ENCODE data around the gene PTPRG.

The PTPRG gene

DNA sequence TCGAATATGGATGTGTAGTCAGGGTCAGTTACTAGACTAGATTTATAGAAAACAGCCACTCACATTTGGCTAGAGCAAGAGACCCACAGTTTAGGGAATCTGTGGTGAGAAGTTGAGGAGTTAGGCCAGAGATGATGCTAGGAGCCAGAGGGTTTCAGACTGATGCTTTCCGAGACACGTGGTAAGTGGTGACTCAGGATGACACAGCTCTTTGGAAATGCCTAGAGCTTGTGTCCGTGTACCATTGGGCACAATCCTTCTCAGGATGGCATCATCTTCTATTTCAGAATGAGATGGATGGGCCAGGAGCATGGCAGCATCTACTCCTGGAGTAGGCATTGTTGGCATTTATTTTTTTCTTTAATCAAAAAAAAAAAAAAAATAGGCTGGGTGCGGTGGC, 28.5 kb downstream of the PTPRG start:
- no peak for DNase-seq (ENCODE audit: low spot score)

DNA sequence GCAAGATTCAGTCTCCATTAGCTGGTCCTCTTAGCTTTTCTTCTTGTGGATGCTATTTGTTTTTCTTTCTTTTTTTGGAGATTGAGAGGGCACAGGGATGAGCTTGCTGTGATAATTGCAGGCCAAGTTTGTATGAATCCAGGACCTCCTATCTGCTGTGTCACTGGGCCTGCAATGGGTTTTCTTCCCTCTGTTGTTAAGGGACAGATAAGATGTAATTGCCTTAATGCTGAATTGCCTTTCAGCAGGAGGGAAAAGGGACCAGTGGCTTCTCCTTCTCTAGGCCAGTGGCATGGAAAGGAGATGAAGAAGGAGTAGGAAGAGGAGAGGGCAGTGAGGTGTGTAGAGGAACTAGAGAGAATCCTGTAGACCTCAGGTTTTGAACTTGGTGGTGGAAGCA, 29.9 kb downstream of the PTPRG start:
- no peak for DNase-seq (ENCODE audit: low spot score)

DNA sequence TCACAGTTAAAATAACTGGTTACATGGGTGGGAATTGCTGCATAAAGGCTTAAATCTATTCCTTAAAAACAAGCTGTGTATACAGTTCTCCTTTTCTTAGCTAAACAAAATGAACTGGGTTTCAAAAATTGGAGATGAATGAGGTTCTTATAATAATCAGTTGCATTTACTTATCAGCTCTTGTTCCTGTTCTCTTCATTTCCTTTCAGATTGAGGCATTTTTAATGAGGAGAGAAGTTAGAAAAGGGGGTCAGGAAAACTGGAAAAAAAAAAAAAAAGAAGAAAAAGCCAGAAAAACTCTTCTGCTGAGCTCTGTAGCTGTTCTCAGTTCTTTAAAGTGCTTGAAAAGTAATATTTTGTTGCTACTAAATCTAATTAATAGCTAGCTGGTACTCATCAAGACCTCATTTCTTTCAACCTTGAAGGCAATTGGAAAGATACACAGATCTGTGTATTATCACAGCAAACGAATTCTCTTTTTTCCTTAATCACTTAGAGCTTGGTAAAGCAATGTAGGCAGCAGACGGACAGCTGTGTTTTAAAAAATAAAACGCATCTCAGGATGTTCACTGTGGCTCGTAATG, 32.2 kb downstream of the PTPRG start:
- DNase-seq (ENCODE audit: low spot score): no peak

DNA sequence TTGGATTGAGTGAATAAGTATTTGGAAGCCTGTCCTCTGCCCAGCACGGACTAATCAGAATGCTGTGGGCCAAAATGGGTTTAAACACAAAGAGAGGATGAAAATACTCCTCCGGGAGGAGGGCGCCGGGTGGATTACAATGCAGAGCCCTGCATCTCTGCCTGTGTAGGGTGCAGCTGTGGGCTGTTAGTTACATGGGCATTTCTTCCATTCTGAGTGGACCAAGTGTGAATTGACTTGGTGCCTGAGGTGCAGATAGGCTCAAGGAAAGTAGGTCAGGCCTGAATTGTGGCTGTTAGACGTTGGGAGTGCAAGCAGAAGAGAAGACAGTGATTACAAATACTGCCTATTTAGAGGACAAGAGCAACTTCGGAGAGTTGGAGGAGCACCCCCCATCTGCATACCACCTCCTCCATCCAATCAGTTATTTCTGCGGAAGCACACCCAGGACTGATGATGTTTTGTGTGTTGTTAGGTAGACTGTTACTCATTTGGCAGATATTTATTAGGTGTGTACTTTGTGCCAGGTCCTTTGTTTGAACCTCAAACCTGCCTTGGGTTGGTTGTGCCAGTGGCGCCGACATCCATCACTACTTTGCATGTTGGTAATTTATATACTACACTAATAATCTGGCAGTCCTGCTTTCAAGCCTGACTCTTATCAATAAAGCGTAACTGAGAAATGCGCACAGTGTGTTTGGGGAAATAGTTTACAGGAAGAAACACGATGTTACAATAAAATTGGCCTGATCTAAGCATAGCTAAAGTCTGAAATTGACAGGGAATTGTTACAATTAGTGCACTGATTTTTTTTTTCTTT, 33.0 kb downstream of the PTPRG start:
- no peak for DNase-seq (ENCODE audit: low spot score)

DNA sequence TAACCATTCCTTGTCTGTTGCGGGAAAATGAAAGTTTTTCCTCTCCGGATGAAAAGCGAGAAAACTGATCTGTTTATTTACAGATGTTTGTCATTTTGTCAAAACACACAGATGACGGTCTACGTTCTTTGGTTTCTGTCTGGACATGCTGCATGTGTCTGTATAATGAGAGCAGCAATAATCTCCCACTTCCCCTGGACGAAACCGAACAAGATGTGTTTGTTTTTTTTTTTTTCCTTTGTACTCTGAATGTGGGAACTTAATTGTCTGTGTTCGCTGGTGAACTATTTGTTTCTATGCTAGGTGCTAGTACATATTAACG, 33.6 kb downstream of the PTPRG start:
- no peak for DNase-seq (ENCODE audit: low spot score)

DNA sequence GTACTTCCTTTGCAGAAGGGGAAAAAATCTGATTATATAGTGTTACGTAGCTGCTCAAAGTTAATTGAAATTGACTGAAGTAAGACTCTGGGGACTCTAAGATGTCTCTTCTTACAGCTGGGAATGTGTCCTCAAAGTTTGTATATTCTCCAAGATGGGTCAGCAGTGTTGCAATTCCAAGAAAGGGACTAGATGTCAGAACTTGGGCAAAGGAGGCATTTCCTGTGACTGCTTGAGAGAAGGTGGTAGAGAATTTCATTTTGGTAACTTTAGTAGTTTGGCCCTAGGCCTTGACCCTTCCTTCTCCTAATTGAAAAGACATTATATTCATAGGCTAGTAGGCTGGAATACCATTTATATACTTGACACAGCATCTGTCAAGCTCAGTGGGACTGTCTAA, 33.9 kb downstream of the PTPRG start:
- DNase-seq (ENCODE audit: low spot score): no peak

DNA sequence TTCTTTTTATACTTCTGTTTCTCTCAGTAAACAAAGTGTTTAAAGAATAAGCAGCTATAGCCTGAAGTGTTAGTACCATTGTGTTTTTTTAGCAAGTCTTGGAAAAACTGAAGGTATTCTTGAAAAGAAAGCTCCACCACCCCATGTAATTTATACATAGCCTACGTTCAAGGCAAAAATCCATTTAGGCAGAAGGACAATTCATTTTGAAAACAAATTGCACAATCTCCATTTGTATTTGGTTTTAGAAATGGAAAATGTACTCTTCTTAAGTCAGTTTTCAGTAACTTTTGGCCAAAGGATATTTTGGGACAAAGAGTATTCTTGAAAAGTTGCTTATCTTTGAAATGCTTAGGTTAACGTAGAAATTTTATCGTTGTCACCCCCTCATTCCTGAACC, 34.5 kb downstream of the PTPRG start:
- no peak for DNase-seq (ENCODE audit: low spot score)

DNA sequence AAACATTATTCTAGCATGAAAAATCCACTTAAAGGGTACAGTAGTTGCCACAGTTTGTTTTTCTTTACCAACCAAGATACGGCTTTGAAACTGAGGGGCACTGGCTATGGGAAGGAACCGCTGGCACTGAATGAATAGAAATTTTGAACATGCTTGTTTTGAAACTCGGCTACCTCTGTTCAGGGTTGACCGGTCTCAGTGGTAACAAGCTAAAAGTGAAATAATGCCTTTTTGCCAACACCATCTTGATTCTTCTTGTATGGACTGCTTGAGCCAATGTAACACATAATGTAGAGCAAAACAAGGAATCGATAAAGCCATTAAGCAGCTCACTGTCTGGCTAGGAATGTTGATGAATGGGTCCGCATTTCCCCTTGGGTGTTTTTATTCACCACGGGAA, 36.5 kb downstream of the PTPRG start:
- no peak for DNase-seq (ENCODE audit: low spot score)

DNA sequence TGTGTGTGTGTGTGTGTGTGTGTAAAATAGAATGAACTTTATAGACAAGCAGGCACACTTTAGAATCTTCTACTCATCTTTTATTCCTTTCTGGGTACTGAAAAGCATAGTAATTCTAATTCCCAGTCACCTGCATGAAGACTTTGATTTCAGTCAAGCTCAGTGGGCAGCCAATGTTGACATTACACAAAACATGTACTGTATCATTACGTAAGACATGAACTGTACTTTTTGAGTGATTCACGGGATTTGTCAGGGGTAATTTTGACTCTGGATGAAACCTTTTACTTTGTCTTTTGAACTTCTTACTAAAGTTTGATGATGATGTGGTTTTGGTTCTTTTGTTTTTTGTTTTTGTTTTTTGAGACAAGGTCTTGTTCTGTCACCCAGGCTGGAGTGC, 38.8 kb downstream of the PTPRG start:
- DNase-seq (ENCODE audit: low spot score): no peak

DNA sequence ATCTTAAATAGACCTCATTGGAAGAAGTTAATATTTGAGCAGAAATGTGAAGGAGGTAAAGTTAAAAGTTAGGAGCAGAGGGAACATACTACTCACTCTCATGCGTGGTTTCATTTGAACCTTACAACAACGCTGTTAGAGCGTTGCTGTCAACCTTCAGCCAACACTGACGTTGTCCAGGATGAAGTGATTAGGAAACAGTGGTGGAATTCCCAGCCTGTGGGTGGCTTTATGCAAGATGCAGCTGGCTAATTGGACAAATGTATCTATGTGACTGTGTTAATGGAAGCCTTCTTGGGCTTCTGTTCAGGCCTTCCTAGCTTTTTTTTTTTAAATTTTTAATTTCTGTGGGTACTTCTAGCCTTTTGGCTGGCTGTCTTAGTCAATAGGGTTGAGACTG, 40.5 kb downstream of the PTPRG start:
- no peak for DNase-seq (ENCODE audit: low spot score)

DNA sequence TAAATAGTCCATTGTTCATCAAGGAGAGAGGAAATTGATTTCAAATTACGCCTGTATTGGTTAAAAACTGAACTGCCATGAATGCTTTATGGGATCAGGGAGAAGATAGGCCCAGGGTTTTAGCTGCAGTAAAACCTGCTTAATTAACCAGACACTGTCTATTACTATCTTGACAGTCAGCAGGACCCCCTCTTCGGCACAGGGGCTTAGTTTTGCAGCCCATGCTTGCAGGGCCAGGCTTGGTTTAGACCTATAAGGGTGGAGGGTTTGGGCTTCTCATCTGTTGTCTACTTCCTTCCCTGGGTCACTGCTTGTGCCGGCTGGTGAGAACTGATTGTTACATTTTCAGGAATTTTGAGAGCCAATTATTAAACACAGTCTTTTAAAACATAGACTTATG, 41.1 kb downstream of the PTPRG start:
- no peak for DNase-seq (ENCODE audit: low spot score)

DNA sequence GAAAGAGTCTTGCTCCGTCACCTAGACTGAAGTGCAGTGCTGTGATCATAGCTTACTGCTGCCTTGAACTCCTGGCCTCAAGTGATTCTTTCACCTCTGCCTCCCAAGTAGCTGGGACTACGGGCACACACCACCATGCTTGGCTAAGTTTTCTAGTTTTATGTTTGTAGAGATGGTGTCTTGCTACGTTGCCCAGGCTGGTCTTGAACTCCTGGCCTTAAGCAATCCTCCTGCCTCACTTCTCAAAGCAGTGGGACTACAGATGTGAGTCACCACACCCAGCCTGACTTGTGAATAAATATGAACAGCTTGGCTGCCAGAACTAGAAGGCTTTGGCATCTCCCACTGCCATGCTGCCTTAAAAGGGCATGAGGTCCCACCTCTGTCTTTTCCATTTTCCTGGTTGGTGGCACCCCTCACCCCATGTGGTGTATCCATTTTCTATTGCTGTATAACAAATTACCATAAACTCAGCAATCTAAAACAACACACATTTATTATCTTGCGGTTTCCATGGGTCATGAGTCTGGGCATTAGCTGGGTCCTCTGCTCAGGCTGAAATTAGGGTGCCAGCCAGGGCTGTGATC, 44.3 kb downstream of the PTPRG start:
- no peak for DNase-seq (ENCODE audit: low spot score)

DNA sequence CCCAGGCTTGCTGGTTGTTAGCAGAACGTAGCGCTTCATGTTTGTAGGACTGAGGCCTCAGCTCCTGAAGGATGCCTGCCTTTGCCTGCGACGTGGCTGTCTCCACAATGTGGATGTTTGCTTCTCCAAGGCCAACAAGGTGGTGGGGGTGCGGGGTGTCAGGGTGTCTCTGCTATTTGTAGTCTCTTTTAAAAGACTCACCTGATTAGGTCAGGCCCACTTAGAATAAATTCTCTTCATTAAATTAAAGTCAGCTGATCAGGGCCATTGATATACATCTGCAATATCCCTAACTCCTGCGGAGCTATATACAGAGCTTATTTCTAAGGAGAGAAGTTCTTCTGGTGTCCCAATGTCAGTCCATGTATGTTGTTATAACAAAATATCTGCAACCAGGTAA, 44.8 kb downstream of the PTPRG start:
- no peak for DNase-seq (ENCODE audit: low spot score)

DNA sequence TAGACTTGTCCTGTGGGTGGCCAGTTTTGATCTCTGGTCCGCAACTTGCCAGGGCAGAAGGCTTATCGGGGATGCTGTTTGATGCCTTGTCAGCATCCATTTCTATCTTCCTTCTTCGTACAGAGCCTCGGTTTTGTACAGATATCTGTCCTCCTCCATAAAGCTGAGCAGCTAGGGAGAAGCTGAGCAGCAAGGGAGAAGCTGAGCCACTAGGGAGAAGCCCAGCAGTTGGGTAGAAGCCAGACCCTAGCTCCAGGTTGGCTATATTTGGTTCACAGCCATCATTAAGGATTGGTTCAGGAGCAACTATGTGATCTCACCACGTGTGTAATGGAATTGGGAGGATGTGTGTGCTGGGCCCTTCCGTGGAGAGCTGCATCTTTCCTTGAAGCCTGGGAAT, 46.7 kb downstream of the PTPRG start:
- no peak for DNase-seq (ENCODE audit: low spot score)

DNA sequence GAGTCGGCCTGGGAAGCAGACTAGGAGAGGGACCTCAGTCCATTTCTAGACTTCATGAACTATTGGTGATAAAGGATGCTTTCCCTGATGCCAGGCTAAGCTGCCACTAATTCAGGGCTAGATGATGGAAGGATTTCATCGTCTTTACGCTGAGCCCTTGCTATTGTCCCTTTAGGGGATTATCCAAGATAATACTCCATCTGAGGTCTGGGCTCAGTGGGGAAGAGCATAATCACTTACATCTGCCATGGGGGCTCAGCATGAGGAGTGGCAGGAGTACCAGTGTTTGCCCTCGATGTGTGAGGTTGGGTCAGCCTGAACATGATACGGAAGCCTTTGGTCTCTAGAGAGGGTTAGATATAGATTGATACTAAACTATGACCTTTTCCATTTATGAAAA, 47.3 kb downstream of the PTPRG start:
- peak; percentile 82 for DNase-seq (ENCODE audit: low spot score)

DNA sequence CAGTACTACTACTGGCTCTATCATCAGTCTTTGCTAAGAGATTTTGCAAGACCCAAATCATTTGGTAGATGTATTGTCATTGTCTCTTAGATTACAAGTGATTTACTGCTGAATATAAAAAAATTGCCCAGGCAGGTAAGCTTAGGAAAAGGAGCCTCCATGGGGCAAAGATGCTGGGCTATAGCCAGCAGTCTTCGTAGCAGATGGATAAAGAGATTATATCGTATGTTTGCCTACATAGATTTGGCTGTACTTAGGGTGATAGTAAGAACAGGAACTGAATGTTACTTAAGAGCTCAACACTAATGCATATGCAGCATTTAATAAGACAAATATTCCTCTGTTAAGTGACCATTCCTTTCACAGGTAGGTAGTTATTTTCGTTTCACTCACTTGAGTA, 48.9 kb downstream of the PTPRG start:
- peak; percentile 62 for DNase-seq (ENCODE audit: low spot score)

DNA sequence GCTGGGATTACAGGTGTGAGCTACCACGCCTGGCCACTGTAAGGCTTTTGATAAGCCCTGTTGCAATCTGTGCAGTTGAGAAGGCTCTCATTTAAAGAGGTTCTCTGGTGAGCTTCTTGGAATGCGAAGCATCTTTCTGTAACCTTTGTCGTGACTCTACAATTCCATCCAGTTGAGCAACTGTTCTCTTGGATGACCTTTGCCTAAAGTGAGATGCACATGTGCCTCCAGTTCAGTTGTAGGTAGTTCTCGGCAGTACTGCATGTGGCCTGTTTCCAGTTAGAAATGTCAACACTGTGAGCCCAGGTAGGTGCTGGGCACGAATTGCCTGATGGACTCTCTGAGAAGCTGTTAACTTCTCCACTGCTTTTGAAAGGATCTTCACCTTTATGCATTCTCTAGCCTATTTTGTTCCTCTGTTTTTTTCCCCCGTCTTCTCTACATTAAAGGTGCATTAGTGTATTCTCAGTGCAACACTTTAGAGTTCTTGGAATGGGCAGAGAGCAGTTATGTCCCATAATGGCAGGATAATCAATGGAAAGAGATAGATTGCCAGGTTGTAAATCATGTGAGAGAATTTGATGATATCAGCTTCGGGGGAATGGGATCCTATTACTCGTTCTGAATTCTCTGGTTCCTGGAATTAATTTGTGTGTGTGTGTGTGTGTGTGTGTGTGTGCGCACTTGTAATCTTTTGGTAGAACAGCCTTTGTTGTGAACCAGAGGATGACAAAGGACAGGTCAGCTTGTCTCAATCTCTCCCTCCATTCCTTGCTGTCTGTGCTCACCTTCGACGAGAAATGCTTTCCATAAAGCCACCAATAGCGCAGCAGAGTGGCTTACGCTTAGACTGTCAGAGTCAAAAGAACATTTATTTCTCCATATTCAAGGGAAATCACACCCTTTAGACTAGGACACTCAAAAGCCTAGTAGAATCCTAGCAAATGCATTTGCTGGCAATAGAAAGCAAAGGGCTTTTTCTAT, 51.1 kb downstream of the PTPRG start:
- DNase-seq (ENCODE audit: low spot score): no peak

DNA sequence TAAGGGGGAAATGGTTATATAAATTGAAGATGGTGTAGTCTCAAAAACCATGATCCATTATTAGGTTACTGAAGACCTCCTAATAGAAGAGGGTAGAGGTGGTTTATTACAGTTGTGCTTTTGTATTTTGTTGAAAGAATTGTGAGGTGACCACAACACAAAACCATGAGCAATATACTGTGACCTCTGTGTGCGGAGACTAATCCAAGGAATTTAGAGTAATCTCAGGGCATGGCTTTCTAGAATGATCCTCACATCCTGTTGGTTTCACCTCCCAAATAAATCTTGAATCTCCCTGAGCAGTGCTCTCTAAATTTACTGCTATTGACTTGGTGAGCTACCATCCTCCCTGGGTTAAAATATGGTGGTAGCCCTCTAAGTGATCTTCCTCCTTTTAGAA, 52.3 kb downstream of the PTPRG start:
- no peak for DNase-seq (ENCODE audit: low spot score)

DNA sequence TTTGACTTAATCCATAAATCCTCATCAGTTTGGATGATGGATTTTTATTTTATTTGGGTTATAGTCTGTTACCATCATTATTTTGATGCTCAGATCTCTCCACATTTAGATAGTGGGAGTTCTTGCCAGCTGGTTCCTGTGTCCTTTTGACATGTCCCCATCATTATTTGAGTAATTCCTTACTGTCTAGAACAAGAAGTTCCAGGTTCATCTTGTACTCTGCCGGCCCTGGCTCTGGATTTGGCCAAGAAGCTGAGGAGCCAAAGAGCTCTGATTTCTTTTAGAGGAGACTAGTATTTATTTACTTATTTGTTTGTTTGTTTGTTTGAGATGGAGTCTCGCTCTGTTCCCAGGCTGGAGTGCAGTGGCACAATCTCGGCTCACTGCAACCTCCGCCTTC, 54.3 kb downstream of the PTPRG start:
- no peak for DNase-seq (ENCODE audit: low spot score)

DNA sequence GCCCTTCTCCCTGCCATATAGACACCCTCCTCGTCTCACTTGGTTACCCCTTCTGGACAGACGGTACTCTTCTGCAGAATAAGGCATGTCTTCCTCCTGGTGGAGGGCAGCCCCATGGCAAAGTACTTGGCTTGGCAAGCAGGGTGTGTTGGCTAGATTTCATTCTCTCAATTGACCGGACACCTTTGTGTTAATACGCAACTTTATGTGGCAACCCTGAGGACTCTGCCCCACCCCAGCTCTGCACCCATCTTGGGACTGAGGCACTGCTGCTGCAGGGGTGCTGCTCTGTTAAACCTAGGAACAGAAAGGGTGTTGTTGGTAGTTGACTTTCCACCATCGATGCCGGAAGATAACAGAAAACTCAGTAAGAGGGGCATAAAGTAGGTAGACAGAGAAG, 55.2 kb downstream of the PTPRG start:
- DNase-seq (ENCODE audit: low spot score): no peak

DNA sequence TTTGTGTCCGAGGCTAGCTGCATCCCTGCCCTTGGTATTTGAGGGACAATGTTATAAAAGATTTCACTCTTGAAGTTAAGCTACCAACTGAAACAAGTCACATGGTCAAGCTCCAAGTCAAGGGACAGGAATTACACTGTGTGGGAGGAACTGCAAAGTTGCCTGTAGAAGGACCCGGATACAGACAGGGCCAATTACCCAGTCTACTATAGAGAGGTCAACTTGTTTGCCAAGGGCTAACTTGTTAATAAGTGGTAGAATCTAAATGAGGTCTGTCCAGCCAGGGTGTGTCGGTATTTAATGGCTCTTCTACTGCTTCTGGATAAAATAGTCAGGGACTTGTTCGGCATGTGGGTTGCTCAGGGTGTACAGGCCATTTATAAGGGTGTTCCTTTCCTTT, 55.7 kb downstream of the PTPRG start:
- DNase-seq (ENCODE audit: low spot score): no peak

DNA sequence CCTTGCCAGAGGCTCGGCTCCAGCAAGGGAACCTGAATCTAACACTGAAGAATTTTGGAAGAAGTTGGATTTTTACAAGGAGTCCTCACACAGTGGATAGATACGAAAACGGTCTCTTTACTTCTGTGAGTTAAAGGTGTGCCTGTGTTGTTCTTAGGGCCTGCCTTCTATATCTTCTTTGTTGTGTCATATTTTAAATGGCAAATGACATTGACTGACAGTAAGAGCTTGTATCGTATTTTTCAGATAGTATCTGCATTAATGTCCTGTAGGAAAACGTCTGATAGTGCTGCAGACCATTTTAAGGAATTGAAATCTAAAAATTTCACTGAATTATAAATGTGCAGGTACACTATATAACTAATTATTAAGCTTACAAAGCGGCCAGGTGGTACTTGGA, 56.3 kb downstream of the PTPRG start:
- no peak for DNase-seq (ENCODE audit: low spot score)

DNA sequence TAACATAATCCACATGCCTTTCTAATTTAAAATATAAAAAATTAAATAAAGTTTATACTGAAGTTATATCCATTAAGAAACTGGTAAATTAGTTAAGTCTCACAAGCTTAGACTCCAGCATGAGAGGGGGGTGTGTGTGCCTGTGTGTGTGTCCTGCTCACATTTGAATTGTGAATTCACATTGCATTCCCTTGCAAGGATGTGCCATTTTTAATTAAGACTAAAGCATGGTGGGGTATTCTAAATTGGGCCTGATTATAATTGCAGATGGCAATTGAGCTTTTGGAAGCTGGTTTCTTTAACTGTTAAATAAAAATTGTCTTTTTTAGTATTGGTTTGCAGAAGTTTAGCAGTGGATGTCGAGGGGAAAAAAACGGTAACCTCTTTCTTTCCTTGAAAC, 56.9 kb downstream of the PTPRG start:
- DNase-seq (ENCODE audit: low spot score): no peak

Data from D341Med (cell line).